ENCODE measurements around the gene OR5AL1. TPM values are rescaled to one million over a fixed set of nuclear protein-coding genes. Genes with fewer than 3 reads are reported as not detected.

OR5AL1 gene
- total and polyA plus RNA-seq, 10 of the 15 experiments (the other 5 are each of a cell fraction or from before 2014, with no cell fraction given): not detected

- TF ChIP-seq NKRF (conservative IDR thresholded peaks at IDR 0.05) (no peak), CBFB (IDR thresholded peaks at IDR 0.05; ENCODE audit: low read depth) (no peak), TCF3 (IDR thresholded peaks at IDR 0.05; ENCODE audit: borderline replicate concordance, insufficient read depth, low read depth, low read length) (no peak), ATF7 (IDR thresholded peaks at IDR 0.05; ENCODE audit: low read depth) (no peak), SKIL (IDR thresholded peaks at IDR 0.05; ENCODE audit: low read depth, poor library complexity, severe bottlenecking) (no peak), KDM1A (IDR thresholded peaks at IDR 0.05; ENCODE audit: borderline replicate concordance) (no peak), PML (IDR thresholded peaks at IDR 0.05; ENCODE audit: low read length) (no peak)
Measured at GRCh38 chr11:56380120-56380519, 32.4 kb upstream of the OR5AL1 start (continued).

GRCh38 chr11:56394381-56394780 lies 18.1 kb upstream of the OR5AL1 start:
- no peak for TF ChIP-seq CREB1 (IDR thresholded peaks at IDR 0.05; ENCODE audit: low read depth)
- no peak for TF ChIP-seq TCF7 (IDR thresholded peaks at IDR 0.05; ENCODE audit: borderline replicate concordance)
- no peak for TF ChIP-seq ZZZ3 (IDR thresholded peaks at IDR 0.05; ENCODE audit: control insufficient read depth, insufficient read length, low read depth)
- TF ChIP-seq BRCA1 (IDR thresholded peaks at IDR 0.05; ENCODE audit: low read depth, low read length): no peak
- no peak for TF ChIP-seq RAD51 (IDR thresholded peaks at IDR 0.05)
- no peak for TF ChIP-seq NFXL1 (IDR thresholded peaks at IDR 0.05; ENCODE audit: borderline replicate concordance)
- TF ChIP-seq CHD2 (IDR thresholded peaks at IDR 0.05; ENCODE audit: borderline replicate concordance, low read depth, low read length): no peak
- ATAC-seq (no peak), DNase-seq (ENCODE audit: low read depth, low spot score) (no peak), FAIRE-seq (no peak)
- Histone ChIP-seq H3K4me1 (ENCODE audit: control insufficient read depth, insufficient read depth, low read length) (no peaks in the 10 kb centered on the region), H3K79me2 (ENCODE audit: control insufficient read depth, insufficient read depth, low read length) (no peaks in the 10 kb centered on the region), H2AFZ (ENCODE audit: control insufficient read depth, low read depth, low read length) (no peak overlapping the region), H4K20me1 (ENCODE audit: control insufficient read depth, insufficient read depth) (no peaks in the 10 kb centered on the region), H3K27me3 (replicated peaks in 1 of 2; ENCODE audit: control insufficient read depth in 2 of 2, insufficient read depth in 2 of 2, low read length in 1 of 2) (no peaks in the 10 kb centered on the region), H3K4me3 (no peak overlapping the region), H3K27ac (ENCODE audit: control insufficient read depth, insufficient read depth) (no peak overlapping the region), H3K9me3 (replicated peaks; ENCODE audit: control insufficient read depth, insufficient read depth, low read length) (no peaks in the 10 kb centered on the region), H3K36me3 (ENCODE audit: control insufficient read depth in 2 of 2, insufficient read depth in 2 of 2, low read length in 1 of 2) (no peaks in the 10 kb centered on the region), H3K9ac (ENCODE audit: control insufficient read depth, insufficient read depth, low read length) (no peak overlapping the region), H3K4me2 (ENCODE audit: control insufficient read depth, insufficient read depth) (no peak overlapping the region)
- BruUV-seq (replicated peaks): no TSS peak
- WGBS (ENCODE audit: insufficient coverage, insufficient replicate concordance, low lambda C conversion rate, missing lambda C conversion rate): 55% methylated on average over 3 of the region's 3 CpGs
- ChIA-PET CTCF (no interaction called here), POLR2A (no interaction called here), RAD21 (ENCODE audit: unreplicated experiment) (no interaction called here), SMC1A (ENCODE audit: uncharacterized antibody, unreplicated experiment) (no interaction called here)
- intact Hi-C loops (cut with micrococcal nuclease; ENCODE audit: unreplicated experiment) (no loop called here), in situ Hi-C loops (cut with MboI) (no loop called here)
